Kidney (tissue), 14 donors: Measurements from ENCODE around the gene ERCC2. TPM values are rescaled to one million over a fixed set of nuclear protein-coding genes. Genes with fewer than 3 reads are reported as not detected.
"Not testable (repeated sequence)": the region's sequence is repeated elsewhere in the genome, so short reads cannot be mapped to it uniquely, and the experiment has no call there.

ENCODE experiments used
- DNase-seq, 5 donors: peaks; one replicate each; pipeline ENCODE4 v3.0.0-alpha.2; 2013 to 2020
- FAIRE-seq: peaks from 2 replicates; lab custom pipeline; 2012; peaks lifted over from hg19 to GRCh38; lab: Jason Lieb, UNC
- H3K27ac ChIP-seq, 2 donors: one replicate each; pipeline ENCODE4 v1.7.0; 2013; ENCODE audit warnings: low read depth in 2 of 2, low read length in 2 of 2, inconsistent platforms in 1 of 2
- H3K27me3 ChIP-seq: one replicate; pipeline ENCODE4 v1.7.1; 2013; ENCODE audit warnings: low read length, inconsistent platforms; ENCODE audit not compliant: control insufficient read depth, insufficient read depth
- H3K36me3 ChIP-seq, 3 donors: one replicate each; pipeline versions ENCODE4 v1.7.0 to v1.7.1; 2013; ENCODE audit warnings: low read length in 3 of 3, control low read depth in 1 of 3, inconsistent platforms in 1 of 3; ENCODE audit not compliant: insufficient read depth in 3 of 3, control insufficient read depth in 2 of 3
- H3K4me1 ChIP-seq, 3 donors: one replicate each; pipeline versions ENCODE4 v1.7.0 to v1.7.1; 2013; ENCODE audit warnings: low read length in 3 of 3, inconsistent platforms in 1 of 3, low read depth in 1 of 3; ENCODE audit not compliant: control insufficient read depth in 2 of 3, insufficient read depth in 2 of 3
- H3K4me3 ChIP-seq, 3 donors: one replicate each; pipeline versions ENCODE4 v1.7.0 to v1.8.1; 2013; ENCODE audit warnings: low read length in 3 of 3, control low read depth in 1 of 3, inconsistent platforms in 1 of 3
- H3K9ac ChIP-seq, 3 donors: one replicate each; pipeline versions ENCODE4 v1.7.0 to v1.7.1; 2013; ENCODE audit warnings: low read length in 3 of 3, control low read depth in 1 of 3, inconsistent platforms in 1 of 3
- H3K9me3 ChIP-seq, 3 donors: one replicate each; pipeline versions ENCODE4 v1.7.0 to v1.7.1; 2013; ENCODE audit warnings: low read length in 3 of 3, control low read depth in 1 of 3, inconsistent platforms in 1 of 3; ENCODE audit not compliant: control insufficient read depth in 2 of 3, insufficient read depth in 1 of 3
- intact Hi-C: fragments of 100-400 bp; cut with DNase I; formaldehyde crosslinking; loops from one replicate; pipeline ENCODE4 v1.11.1; 2022
- polyA plus RNA-seq: library from polyadenylated mRNA; stranded (reverse); fragments of 350-450 nt; fragmentation: Illumina TruSeq; extraction: RNeasy Lipid Tissue Mini Kit (QIAGEN cat#74804); gene quantifications from one replicate; pipeline ENCODE4 v1.2.3, GENCODE V29; 2014; ENCODE audit warnings: low read depth, low replicate concordance; ENCODE audit not compliant: insufficient read depth
- total RNA-seq: library from RNA; stranded (reverse); fragmentation: NEBNext Ultra II Directional; extraction: Animal tissue kit (Norgen Biotek cat#: 25700); gene quantifications from one replicate; pipeline ENCODE4 v1.2.1, GENCODE V29; 2021
- TF ChIP-seq, protein P1 (sequence below): IDR thresholded peaks from 3 replicates; pipeline ENCODE4 v1.5.1; 2012; ENCODE audit warnings: mild to moderate bottlenecking, moderate library complexity, borderline replicate concordance; ENCODE audit not compliant: insufficient read depth; ENCODE audit errors: extremely low read depth
- donor health status: control.
- donor health status: control.
- donor health status: control.
- donor health status: control.
- donor health status: control.
- donor health status: DM: yes; HTN: yes; CAD: no.
- donor health status: Normal renal cell carcinoma (clear cell type).

Gene ERCC2
- total and polyA plus RNA-seq, 2 donors from 2014 or later = 16.7 to 19.0 TPM

DNA sequence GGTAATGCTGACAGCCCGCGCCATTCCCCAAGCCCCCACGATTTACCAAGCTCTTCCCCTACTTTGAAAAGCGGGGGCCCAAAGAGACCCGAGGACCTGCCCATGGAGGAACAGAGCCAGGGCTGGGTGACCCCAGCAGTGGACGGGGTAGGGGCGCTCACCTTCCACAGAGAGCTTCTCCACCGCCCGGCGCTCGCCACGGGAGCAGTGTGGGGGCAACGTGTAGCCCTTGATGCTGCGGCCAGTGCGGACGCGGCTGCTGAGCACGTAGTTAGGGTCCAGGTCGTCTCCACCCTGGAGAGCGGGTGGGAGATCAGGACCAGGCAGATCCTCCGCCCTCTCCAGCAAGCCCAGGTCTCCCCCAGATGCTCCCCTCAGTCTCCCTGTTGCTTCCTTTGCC, 55.1 kb downstream of the ERCC2 start:
- Histone ChIP-seq H3K27me3 (peaks cover 2% of the 10 kb centered on the region), H3K9me3 (no peaks in the 10 kb centered on the region), H3K9ac (no peak overlapping the region), H3K4me1 (no peaks in the 10 kb centered on the region), H3K27ac (no peak overlapping the region), H3K4me3 (no peak overlapping the region), H3K36me3 (no peaks in the 10 kb centered on the region)
- DNase-seq (no peak), FAIRE-seq (no peak)
- TF ChIP-seq, protein P1, sequence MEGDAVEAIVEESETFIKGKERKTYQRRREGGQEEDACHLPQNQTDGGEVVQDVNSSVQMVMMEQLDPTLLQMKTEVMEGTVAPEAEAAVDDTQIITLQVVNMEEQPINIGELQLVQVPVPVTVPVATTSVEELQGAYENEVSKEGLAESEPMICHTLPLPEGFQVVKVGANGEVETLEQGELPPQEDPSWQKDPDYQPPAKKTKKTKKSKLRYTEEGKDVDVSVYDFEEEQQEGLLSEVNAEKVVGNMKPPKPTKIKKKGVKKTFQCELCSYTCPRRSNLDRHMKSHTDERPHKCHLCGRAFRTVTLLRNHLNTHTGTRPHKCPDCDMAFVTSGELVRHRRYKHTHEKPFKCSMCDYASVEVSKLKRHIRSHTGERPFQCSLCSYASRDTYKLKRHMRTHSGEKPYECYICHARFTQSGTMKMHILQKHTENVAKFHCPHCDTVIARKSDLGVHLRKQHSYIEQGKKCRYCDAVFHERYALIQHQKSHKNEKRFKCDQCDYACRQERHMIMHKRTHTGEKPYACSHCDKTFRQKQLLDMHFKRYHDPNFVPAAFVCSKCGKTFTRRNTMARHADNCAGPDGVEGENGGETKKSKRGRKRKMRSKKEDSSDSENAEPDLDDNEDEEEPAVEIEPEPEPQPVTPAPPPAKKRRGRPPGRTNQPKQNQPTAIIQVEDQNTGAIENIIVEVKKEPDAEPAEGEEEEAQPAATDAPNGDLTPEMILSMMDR = no peak
- intact Hi-C loops = no loop called here

DNA sequence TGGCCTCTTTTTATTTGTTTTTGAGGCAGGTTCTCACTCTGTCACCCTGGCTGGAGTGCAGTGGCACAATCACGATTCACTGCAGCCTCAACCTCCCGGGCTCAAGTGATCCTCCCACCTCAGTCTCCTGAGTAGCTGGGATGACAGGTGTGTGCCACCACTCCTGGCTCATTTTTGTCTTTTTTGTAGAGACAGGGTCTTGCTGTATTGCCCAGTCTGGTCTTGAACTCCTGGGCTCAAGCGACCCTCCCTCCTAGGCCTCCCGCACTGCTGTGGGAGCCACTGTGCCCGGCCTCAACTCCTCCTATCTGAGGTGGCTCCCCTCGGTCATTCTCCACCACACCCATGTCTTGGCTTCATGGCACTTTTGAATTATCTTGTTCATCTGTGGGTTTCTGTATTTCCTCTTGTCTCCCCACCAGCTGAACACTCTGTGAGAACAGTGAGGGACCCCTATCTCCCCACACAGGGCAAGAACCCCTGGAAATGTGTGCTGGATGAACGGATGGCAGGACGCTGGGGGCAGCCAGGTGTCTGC, 55.6 kb downstream of the ERCC2 start:
- TF ChIP-seq, protein P1 = no peak
- Histone ChIP-seq H3K27me3 (peaks cover 2% of the 10 kb centered on the region), H3K9me3 (no peaks in the 10 kb centered on the region), H3K36me3 (no peaks in the 10 kb centered on the region), H3K4me1 (no peaks in the 10 kb centered on the region), H3K4me3 (no peak overlapping the region), H3K27ac (no peak overlapping the region), H3K9ac (no peak overlapping the region)
- DNase-seq (no peak), FAIRE-seq (no peak)
- intact Hi-C loops = no loop called here

DNA sequence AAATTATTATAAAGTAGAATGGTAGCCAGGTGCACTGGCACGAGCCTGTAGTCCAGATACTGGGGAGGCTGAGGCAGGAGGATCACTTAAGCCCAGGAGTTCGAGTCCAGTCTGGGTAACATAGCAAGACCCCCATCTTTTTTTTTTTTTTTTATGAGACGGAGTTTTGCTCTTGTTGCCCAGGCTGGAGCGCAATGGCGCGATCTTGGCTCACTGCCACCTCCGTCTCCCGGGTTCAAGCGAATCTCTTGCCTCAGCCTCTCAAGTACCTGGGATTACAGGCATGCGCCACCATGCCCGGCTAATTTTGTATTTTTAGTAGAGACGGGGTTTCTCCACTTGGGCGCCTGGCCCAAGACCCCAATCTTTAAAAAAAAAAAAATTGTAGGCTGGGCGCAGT, 58.1 kb downstream of the ERCC2 start:
- H3K4me3 ChIP-seq, H3K36me3 ChIP-seq, H3K27ac ChIP-seq, H3K9me3 ChIP-seq, FAIRE-seq, DNase-seq, intact Hi-C loops, H3K27me3 ChIP-seq, H3K4me1 ChIP-seq, H3K9ac ChIP-seq: not testable (repeated sequence)

DNA sequence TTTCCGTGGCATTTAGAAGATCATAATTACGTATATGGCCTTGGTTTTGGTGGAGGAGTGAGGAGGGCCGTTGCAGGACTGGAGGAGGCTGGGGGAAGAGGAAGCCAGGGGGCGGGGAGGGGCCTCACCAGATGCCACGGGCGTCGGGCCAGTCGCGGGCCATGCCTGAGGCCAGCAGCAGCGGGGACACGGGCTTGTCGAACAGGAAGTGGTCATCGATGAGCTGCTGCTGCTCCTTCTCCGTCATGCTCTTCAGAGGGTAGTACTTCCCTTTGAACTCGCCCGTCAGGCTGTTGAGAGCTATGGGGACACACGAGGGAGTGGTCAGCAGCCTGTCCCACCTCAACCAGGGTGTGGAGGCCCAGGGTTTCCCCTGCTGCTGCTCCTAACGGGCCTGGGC, 58.8 kb downstream of the ERCC2 start:
- no peak overlapping the region for H3K9ac ChIP-seq

DNA sequence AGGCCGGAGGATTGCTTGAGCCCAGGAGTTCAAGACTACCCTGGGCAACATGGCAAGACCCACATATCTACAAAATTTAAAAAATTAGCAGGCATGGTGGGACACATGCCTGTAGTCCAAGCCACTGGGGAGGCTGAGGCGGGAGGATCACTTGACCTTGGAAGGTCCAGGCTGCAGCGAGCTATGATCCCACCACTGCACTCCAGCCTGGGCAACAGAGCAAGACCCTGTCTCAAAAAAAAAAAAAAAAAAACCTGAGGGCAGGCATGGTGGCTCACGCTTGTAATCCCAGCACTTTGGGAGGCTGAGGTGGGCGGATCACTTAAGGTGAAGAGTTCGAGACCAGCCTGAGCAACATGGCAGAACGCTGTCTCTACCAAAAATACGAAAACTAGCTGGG, 61.1 kb downstream of the ERCC2 start:
- intact Hi-C loops, H3K9me3 ChIP-seq, H3K27me3 ChIP-seq, H3K27ac ChIP-seq, H3K4me3 ChIP-seq, DNase-seq, H3K9ac ChIP-seq, FAIRE-seq, H3K36me3 ChIP-seq, H3K4me1 ChIP-seq: not testable (repeated sequence)

More for the DNA sequence above, 58.8 kb downstream of the ERCC2 start:
- Histone ChIP-seq H3K27ac (no peak overlapping the region), H3K36me3 (no peaks in the 10 kb centered on the region), H3K9me3 (no peaks in the 10 kb centered on the region), H3K4me1 (no peaks in the 10 kb centered on the region), H3K4me3 (no peak overlapping the region), H3K27me3 (peaks cover 2% of the 10 kb centered on the region)
- TF ChIP-seq, protein P1 = no peak
- DNase-seq (peak in 1 of 5 donors; percentile 35), FAIRE-seq (no peak)
- intact Hi-C loops = no loop called here
